ENCODE measurements around the gene LSMEM2.

Gene LSMEM2

DNA sequence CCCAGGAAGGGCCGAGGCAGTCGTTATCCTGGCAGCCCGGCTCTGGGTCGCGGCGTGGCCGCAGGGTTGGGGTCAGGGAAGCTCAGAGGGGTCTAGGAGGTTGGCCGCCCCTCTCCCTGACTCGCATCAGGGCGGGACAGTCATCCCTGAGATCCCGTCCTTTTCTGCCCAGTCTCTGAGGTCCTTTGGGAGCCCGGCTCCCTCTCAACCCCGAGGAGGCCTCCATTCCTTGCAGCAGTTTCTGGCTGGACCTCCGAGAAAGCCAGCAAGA is 43.2 kb downstream of the LSMEM2 start:
- DNase-seq (ENCODE audit: low read depth in 2 of 2), result no peak

DNA sequence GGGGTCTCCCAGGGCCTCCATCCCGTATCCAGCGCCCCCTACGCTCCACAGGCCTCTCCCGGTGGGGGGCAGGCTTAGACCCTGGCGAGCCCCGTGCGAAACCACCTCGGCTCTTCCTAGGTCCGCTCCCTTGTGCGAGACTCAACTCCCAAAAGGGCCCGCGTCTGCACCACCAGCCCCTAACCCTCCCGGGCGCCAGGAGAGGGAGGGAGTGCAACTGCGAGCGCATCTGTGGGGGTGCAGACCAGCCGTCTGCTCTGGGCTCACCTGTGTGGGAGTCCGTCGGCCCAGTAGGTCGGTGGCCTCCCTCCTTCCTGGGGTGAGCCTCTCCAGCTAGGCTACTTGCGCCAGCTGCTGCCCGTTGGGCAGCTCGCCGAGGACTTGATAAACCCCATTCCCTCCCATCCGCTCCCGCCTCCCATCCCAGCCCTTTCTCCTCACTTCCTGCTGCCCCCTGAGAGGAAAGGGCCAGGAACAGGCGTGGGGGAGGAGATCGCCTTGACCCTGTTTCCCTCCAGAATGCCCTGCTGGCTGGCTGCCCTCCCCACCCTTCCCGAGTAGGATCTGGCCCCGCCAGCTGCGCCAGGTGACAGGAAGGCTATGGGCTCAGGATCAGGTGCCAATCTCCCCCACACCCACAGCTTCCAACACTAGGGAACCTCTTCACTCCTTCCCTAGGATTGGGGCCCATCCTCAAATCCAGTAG is 43.7 kb downstream of the LSMEM2 start, which contains the start of gene HYAL2:
HYAL2 (minus strand) TSS at position 360 of the 706 bp plus-strand sequence. CDS start 2,256 bp downstream, outside the sequence.
- DNase-seq (ENCODE audit: low read depth in 2 of 2), result no peak

DNA sequence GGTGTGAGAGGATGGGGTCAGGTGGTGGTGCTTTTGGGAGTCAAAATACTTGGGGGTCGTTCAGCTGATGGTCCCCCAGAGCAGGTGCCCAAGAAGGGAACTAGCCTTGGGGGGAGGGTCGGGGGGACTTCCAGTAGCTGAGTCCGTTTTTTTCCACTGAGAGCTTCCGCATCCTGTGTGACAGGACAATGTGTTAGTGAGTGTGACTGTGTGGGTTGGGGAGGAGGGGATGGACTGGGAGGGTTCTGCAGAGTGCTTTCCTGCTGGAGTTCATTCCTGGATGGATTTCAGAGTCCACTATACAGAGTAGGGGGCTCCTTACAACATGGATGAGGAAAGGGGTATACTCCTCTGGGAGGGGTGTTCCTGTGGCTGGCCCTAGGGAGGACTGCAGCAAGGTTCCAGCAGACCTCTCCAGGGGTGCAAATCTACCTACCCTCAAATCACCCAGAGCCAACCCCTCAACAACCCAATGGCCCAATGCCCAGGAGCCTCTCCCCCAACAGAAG is 44.3 kb downstream of the LSMEM2 start:
- DNase-seq (ENCODE audit: low read depth in 2 of 2), result no peak

DNA sequence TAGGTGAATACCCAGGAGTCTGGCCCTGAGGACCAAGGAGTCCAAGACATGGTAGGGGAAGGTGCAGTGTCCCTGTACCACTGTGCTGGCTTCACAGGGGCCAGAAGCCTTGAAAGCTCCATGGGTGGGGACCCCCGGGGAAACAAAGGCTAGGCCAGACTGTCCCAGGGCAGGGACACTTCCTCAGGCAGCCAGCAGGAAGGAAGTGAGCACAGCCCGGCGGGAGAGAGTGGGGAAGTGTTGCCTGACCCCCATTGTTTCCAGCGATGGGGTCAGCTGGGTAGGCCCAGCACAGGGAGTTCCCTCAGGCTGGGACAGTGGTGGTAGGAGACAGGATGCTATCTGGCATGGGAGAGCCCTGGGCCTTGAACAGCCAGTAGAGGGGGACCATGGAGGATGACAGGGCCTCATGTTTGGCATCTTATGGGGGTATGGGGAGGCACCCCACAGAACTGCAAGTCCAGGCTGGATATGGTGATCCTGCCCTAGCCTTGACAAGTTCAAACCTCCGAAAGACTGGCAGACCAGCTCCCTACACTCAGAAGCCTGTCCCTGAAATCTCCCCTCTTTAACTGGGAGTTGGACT is 44.8 kb downstream of the LSMEM2 start:
- no peak for DNase-seq (ENCODE audit: low read depth in 2 of 2)

DNA sequence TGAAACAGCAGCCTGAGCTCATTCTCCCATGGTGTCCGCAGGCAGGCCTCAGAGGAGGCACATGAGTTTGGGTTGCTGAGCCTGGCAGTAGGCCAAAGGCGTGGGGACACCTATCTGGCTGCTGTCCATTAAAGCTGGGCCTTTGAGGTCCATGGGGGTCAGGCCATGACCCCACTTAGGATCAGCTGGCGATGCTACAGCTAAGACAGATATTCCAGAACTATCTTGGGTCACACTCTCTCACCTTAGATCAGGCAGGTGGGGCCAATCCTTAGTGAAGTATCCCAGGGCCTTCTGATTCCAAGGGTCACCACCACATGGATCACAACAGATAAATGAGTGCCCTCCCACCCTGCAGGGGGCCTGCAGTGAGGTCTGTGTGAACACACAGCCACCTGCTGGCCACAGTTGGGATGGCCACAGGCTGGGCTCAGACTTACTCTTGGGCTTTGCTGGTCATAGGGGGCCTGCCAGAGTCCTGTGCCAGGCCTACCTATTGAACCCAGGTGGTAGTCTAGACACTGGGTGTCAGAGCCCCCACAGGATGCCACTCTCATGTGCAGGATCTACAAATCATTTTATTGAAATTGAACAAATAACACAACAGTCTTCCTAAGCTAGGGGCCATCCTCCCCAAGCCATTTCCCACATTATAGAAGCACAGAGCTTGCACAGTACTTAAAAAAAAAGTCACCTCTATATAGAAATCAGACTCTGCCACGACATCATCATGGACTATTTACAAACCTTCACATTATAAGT is 45.6 kb downstream of the LSMEM2 start:
- peak; percentile 52 to 57 for DNase-seq (ENCODE audit: low read depth in 2 of 2)

- no peak for DNase-seq (ENCODE audit: low read depth in 2 of 2)
These were observed 46.2 kb downstream of the LSMEM2 start for GRCh38 chr3:50325113-50325480.

DNA sequence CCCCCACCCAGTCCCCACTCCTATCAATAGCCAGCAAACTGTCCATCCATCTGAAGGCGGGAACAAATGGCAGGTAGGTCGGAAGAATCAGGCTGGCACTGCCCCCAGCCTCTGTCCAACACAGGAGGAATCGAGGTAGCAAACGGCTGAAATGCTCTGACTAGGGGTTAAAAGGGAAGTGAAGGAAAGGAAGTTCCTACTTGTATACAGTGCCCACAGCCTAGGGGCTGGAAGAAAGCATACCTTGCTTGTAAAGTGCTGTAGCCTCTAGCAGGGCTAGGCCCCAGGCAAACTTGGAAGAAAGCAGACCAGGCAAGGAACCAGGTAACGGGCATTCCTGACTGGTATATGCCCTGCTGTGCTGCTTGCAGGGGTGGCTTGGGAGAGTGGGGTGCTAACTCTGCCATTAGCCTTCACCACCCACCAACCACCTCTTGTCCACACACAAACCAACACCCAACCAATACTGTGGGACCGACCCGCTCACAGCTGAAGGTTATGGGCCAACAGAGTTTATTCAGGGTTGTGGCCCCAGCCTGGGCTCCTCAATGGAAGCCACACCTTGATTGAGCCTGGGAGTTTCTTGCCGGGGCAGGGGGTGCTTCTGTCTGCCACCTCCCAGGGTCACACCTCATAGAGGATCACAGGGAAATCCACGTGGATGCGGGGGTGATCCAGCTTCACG is 46.8 kb downstream of the LSMEM2 start:
- no peak for DNase-seq (ENCODE audit: low read depth in 2 of 2)

DNA sequence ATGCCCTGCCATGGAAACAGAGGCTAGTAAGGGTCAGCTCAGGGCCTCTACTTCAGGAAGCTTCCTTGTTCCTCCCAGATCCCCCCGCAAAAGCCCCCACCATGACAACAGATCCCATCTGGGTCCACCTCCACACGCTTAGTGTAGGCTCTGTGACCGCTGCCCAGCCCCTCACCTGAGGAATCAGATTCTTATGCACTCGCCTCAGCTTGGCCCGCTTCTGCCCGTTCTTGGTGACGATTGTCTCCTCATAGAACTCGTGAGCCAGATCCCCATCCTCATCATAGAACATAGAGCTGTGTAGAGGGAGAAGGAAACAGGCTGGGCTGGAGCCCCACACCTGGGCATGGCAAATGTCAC is 47.3 kb downstream of the LSMEM2 start:
- no peak for DNase-seq (ENCODE audit: low read depth in 2 of 2)

- no peak for DNase-seq (ENCODE audit: low read depth in 2 of 2)
These were observed 48.2 kb downstream of the LSMEM2 start for GRCh38 chr3:50327129-50327528.

DNA sequence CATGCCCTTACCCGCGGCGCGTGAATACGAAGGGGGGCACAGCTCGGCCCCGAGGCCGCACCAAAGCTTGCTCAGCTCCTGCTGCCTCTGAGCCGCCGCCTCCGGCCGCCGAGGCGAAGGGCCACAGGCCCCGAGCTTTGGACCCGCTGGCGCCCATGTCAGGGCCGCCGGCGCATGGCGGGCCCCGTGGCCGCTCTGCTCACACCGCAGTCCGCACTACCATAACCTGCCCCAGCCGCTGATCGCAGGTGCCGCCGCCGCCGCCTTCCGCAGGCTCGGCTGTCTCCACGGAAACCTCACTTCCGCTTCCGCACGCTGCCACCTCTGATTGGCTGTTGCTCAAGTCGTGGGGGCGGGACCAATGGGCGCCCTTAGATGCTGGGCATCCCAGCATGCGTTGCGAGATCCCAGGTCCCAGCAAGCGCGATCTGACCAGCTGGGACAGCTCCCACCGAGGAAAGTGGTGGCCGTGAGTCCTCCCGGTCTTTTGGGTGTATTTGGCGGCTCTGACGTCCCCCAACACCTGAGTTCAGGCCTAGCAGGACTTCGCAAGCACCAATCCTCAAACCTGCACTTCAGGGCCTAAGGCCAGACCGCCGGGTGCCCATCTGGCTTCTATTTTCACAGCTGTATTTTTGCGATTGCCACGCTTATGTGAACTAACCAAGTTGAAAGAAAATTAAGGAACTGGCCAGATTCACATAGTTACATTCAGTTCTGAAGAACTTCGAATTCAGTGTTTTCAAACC is 49.2 kb downstream of the LSMEM2 start, which contains the start of gene TUSC2:
TUSC2 (minus strand) TSS at position 281 of the 749 bp plus-strand sequence; CDS start at position 157, 124 bp downstream.
- DNase-seq (ENCODE audit: low read depth in 2 of 2), result peak; percentile 93 to 94

DNA sequence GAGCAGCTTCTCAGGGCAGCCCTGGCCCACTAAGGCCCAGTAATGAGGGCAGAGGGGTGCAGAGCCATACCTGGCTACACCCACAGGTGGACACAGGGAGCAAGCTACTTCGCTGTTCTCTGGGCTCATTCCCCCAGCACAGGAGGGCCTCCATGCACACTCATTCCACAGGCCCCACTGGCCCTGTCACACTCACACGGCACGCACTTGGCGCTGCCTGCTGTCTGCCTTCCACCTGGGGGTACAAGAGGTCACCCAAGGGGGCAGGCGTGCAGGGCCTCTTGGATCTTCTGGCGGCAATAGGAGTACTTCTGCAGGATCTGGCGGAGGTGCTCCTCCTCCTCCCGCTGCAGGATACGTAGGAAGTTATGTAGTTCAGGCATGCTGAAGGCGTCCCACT is 51.4 kb downstream of the LSMEM2 start:
- no peak for DNase-seq (ENCODE audit: low read depth in 2 of 2)

- DNase-seq (ENCODE audit: low read depth in 2 of 2), result no peak
These were observed 52.5 kb downstream of the LSMEM2 start for GRCh38 chr3:50331364-50331907.

DNA sequence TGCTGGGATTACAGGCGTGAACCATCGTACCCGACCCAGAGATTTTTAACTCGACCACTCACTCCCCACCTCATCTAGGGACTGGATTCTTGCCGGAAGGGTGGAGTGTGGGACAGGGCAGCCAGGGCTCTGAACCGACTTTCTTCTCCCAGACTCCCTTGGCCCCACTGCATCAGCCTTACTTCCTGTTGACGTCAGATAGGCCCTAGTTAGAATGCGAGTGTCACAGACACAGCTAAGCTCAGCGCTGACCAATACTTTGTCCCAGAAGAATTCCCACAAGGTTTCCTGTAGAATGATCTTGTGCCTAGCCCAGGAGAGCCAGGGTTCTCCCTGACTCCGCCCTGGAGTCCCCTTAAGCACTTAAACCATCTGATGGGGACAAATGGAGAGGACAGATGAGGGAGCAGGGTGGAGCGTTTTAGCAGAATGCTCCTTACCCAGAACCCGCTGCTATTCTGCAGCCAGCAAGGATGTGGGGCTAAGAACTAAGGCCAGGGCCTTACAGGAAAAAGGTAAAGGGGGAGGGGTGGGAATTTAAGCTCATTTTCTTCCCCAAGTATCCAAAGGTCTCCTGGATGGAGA is 54.9 kb downstream of the LSMEM2 start:
- DNase-seq (ENCODE audit: low read depth in 2 of 2), result no peak

DNA sequence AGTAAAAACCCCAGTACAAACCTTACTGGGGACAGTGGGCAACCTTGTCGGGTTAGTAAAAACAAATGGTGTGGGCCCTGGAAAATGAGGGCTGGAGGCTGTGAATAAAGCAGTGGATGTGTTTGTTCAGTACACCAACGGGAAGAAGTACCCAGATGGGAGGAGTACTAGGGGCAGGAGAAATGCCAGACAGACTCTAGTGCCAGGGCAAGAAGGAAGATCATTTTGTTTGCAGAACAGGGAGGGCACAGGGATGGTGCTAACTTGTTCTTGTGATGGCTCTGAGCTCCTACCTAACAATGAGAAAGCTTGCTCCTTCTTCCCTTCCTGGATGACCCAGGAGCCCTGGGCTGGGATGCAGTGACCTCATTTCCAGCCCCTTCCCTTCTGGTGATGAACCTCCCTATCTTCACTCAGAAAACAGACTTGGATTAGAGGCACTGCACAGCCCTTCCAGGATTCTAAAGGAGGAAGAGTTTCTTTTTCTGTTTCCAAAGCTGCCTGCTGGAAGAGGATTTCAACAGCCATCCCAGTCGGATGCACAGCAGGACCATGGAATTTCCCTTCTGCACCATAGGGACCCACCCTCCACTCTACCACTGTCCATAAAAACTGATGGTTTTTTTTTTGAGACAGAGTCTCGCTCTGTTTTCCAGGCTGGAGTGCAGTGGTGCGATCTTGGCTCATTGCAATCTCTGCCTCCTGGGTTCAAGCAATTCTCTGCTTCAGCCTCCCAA is 55.6 kb downstream of the LSMEM2 start:
- DNase-seq (ENCODE audit: low read depth in 2 of 2), result no peak

- peak in 1 of 2 donors; percentile 40 for DNase-seq (ENCODE audit: low read depth in 2 of 2)
These were observed 57.7 kb downstream of the LSMEM2 start for GRCh38 chr3:50336452-50337174.

DNA sequence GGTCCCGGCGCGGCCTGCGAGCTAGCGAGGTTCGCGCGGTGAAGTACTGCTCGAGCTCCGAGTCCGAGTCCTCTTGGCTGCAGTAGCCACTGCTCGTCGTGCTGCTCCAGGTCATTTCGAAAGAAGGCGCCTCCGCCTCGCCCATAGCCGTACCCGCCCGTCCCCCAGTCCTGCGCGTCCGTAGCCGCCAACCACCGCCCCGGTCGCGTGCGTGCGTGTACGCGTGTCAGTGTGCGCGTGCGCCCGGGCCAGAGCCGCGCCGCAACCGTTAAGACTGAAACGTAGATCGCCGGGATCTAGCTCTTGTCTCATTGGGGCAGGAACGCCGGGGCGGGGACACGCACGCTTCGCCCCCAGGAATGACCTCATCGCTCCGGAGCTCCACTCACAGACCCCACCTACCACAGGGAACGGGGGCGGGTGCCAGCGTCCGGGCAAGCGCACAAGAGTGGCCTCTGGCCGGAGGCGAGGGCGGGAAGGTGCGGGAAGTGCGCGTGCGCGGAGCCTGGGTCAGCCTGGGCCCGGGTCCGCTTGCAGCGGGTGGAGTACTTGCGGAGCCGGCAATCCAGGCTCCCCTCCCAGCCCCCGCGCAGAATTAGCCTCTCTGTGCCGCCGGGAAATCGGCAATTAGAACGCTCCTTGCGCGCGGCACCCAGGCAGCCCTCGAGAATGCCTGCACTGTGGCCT is 58.4 kb downstream of the LSMEM2 start:
- DNase-seq (ENCODE audit: low read depth in 2 of 2), result peak; percentile 91 to 98

Measured in stimulated activated CD4-positive, alpha-beta T cell treated with anti-CD3 and anti-CD28 coated beads, Interleukin-4, amount 100 ng/mL, for 48 hours (primary cell).